ENCODE results near the gene CXCR5. TPM values are rescaled to one million over a fixed set of nuclear protein-coding genes. Genes with fewer than 3 reads are reported as not detected.
"Not testable (repeated sequence)": the region's sequence is repeated elsewhere in the genome, so short reads cannot be mapped to it uniquely, and the experiment has no call there.

CXCR5 gene
- total RNA-seq: 10 to 100 TPM in 1 of 2 donors, 1 to 10 TPM in 1; 9.3 to 25.9 TPM

- peaks cover 0 to 3% of the 10 kb centered on the region in 2 donors for H3K9me3 Mint-ChIP-seq
- H3K27ac Mint-ChIP-seq: peak within 1 kb of the TSS; percentile 90 to 95
- peaks cover 7 to 44% of the 10 kb centered on the region in 2 donors for H3K36me3 Mint-ChIP-seq
- peak in 1 of 2 donors; percentile 84 for DNase-seq (ENCODE audit: low spot score in 2 of 2)
- ATAC-seq: peak; percentile 68 to 79
Measured at GRCh38 chr11:118883368-118884071, at the start of gene CXCR5. Gene CXCR5 (plus strand): TSS chr11:118883892. CDS start chr11:118883942, 50 bp downstream.

- H3K36me3 Mint-ChIP-seq: peaks cover 0 to 6% of the 10 kb centered on the region in 2 donors
- no peak for DNase-seq (ENCODE audit: low spot score in 2 of 2)
- peak; percentile 31 to 58 for ATAC-seq
- H3K9me3 Mint-ChIP-seq: peaks cover 0 to 3% of the 10 kb centered on the region in 2 donors
- peak overlapping the region in 1 of 2 donors; percentile 46 for H3K27ac Mint-ChIP-seq
Measured at GRCh38 chr11:118834427-118835028, 49.2 kb upstream of the CXCR5 start.

- Mint-ChIP-seq H3K9me3 (peaks cover 0 to 3% of the 10 kb centered on the region in 2 donors), H3K36me3 (peaks cover 0 to 12% of the 10 kb centered on the region in 2 donors), H3K27ac (peak overlapping the region in 1 of 2 donors; percentile 20)
- ATAC-seq (no peak), DNase-seq (ENCODE audit: low spot score in 2 of 2) (no peak)
Measured at GRCh38 chr11:118837868-118838267, 45.8 kb upstream of the CXCR5 start.

- peak; percentile 52 to 59 for ATAC-seq
- peak overlapping the region in 1 of 2 donors; percentile 4 for H3K27ac Mint-ChIP-seq
Measured at GRCh38 chr11:118838905-118839553, 44.7 kb upstream of the CXCR5 start.

GRCh38 chr11:118841469-118842242 is 42.0 kb upstream of the CXCR5 start:
- H3K36me3 Mint-ChIP-seq: peaks cover 0 to 5% of the 10 kb centered on the region in 2 donors
- peaks cover 0 to 5% of the 10 kb centered on the region in 2 donors for H3K9me3 Mint-ChIP-seq
- DNase-seq (ENCODE audit: low spot score in 2 of 2): peak; percentile 16 to 66
- H3K27ac Mint-ChIP-seq: peak overlapping the region; percentile 0 to 38
- ATAC-seq: peak; percentile 67 to 74

More at GRCh38 chr11:118838905-118839553, 44.7 kb upstream of the CXCR5 start:
- H3K36me3 Mint-ChIP-seq: peaks cover 0 to 11% of the 10 kb centered on the region in 2 donors
- H3K9me3 Mint-ChIP-seq: peaks cover 0 to 8% of the 10 kb centered on the region in 2 donors
- no peak for DNase-seq (ENCODE audit: low spot score in 2 of 2)

- peak overlapping the region; percentile 17 to 38 for H3K27ac Mint-ChIP-seq
- peaks cover 0 to 5% of the 10 kb centered on the region in 2 donors for H3K9me3 Mint-ChIP-seq
- DNase-seq (ENCODE audit: low spot score in 2 of 2): no peak
- ATAC-seq: no peak
- peaks cover 0 to 7% of the 10 kb centered on the region in 2 donors for H3K36me3 Mint-ChIP-seq
Measured at GRCh38 chr11:118842369-118842768, 41.3 kb upstream of the CXCR5 start.

- Mint-ChIP-seq H3K36me3 (peaks cover 0 to 11% of the 10 kb centered on the region in 2 donors), H3K27ac (peak overlapping the region in 1 of 2 donors; percentile 38)
- not testable (repeated sequence) for H3K9me3 Mint-ChIP-seq; DNase-seq (ENCODE audit: low spot score in 2 of 2); ATAC-seq
Measured at GRCh38 chr11:118842843-118843242, 40.8 kb upstream of the CXCR5 start.

- ATAC-seq (peak in 1 of 2 donors; percentile 50), DNase-seq (ENCODE audit: low spot score in 2 of 2) (peak in 1 of 2 donors; percentile 66)
- H3K27ac Mint-ChIP-seq: peak overlapping the region in 1 of 2 donors; percentile 19
- H3K36me3 Mint-ChIP-seq: peaks cover 0 to 11% of the 10 kb centered on the region in 2 donors
- H3K9me3 Mint-ChIP-seq: peaks cover 0 to 5% of the 10 kb centered on the region in 2 donors
Measured at GRCh38 chr11:118843565-118843964, 40.1 kb upstream of the CXCR5 start.

- Mint-ChIP-seq H3K36me3 (peaks cover 0 to 16% of the 10 kb centered on the region in 2 donors), H3K9me3 (peaks cover 0 to 5% of the 10 kb centered on the region in 2 donors), H3K27ac (peak overlapping the region in 1 of 2 donors; percentile 62)
- DNase-seq (ENCODE audit: low spot score in 2 of 2) (peak in 1 of 2 donors; percentile 20), ATAC-seq (peak; percentile 46 to 91)
Measured at GRCh38 chr11:118845369-118845768, 38.3 kb upstream of the CXCR5 start.

GRCh38 chr11:118846181-118846935 is 37.3 kb upstream of the CXCR5 start:
- DNase-seq (ENCODE audit: low spot score in 2 of 2): no peak
- H3K9me3 Mint-ChIP-seq: peaks cover 0 to 5% of the 10 kb centered on the region in 2 donors
- H3K36me3 Mint-ChIP-seq: peaks cover 0 to 16% of the 10 kb centered on the region in 2 donors
- no peak overlapping the region for H3K27ac Mint-ChIP-seq
- no peak for ATAC-seq

- Mint-ChIP-seq H3K27ac (no peak overlapping the region), H3K9me3 (no peaks in the 10 kb centered on the region), H3K36me3 (peaks cover 0 to 10% of the 10 kb centered on the region in 2 donors)
- DNase-seq (ENCODE audit: low spot score in 2 of 2): no peak
- no peak for ATAC-seq
Measured at GRCh38 chr11:118849825-118850224, 33.9 kb upstream of the CXCR5 start.

GRCh38 chr11:118851970-118852369 is 31.7 kb upstream of the CXCR5 start:
- H3K36me3 Mint-ChIP-seq: peaks cover 0 to 10% of the 10 kb centered on the region in 2 donors
- no peak for DNase-seq (ENCODE audit: low spot score in 2 of 2)
- H3K9me3 Mint-ChIP-seq: no peaks in the 10 kb centered on the region
- ATAC-seq: no peak
- H3K27ac Mint-ChIP-seq: no peak overlapping the region

- DNase-seq (ENCODE audit: low spot score in 2 of 2) (no peak), ATAC-seq (no peak)
- Mint-ChIP-seq H3K9me3 (no peaks in the 10 kb centered on the region), H3K27ac (no peak overlapping the region), H3K36me3 (peaks cover 0 to 5% of the 10 kb centered on the region in 2 donors)
Measured at GRCh38 chr11:118853678-118854077, 30.0 kb upstream of the CXCR5 start.

- Mint-ChIP-seq H3K9me3 (no peaks in the 10 kb centered on the region), H3K27ac (no peak overlapping the region), H3K36me3 (no peaks in the 10 kb centered on the region)
- ATAC-seq (no peak), DNase-seq (ENCODE audit: low spot score in 2 of 2) (no peak)
Measured at GRCh38 chr11:118856314-118856713, 27.4 kb upstream of the CXCR5 start.

GRCh38 chr11:118857385-118857784 is 26.3 kb upstream of the CXCR5 start:
- Mint-ChIP-seq H3K27ac (no peak overlapping the region), H3K9me3 (no peaks in the 10 kb centered on the region), H3K36me3 (no peaks in the 10 kb centered on the region)
- ATAC-seq (no peak), DNase-seq (ENCODE audit: low spot score in 2 of 2) (no peak)

All from activated naive CD4-positive, alpha-beta T cell treated with anti-CD3 and anti-CD28 coated beads, Interleukin-2, amount 50 U/mL, for 72 hours (primary cell).